Colon (tissue), 2 donors: ENCODE results near the gene IPO4.
"Not testable (repeated sequence)": the region's sequence is repeated elsewhere in the genome, so short reads cannot be mapped to it uniquely, and the experiment has no call there.

Experiments
- FAIRE-seq: peaks from 2 replicates; lab custom pipeline; 2012; peaks lifted over from hg19 to GRCh38; lab: Jason Lieb, UNC
- donor health status: control.
- donor health status: control.

Gene IPO4

DNA sequence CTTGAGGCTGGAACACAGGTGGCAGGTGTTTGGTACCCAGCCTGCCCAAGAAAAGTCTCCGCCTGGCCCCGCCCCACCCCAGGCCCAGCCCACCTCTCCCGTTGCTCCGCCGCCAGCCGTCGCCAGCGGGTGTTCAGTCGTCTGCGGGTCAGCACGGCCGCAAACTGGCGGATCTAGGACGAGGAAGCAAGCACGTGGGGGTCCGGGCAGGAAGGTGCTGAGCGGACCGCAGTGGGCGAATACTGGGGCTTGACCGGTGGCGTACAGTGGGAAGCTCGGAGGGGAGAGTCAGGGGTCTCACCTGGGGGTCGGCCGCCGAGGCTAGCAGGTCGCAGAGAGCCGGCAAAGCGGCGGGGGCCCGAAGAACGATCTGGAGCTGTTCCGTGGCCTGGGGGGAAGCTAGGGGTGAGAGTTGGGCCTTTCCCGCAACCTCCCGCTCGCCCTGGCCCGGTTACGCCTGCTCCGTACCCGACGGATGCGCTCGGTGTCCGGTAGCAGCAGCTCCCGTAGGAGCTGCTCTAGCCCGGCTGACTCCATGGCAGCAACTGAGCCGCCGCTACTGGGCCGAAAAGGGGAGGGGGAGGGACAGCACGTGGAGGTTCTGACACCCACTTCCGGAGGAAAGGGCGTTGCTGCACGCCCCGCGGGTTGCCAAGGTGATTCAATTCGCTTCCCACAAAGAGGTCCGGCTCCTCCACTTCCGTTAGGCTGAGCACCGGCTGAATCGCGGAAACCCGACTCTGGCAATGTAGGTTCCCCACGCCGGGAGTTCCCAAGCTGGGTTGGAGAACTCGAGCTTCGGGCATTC is at the start of gene IPO4:
IPO4 (minus strand) TSS at position 566 of the 808 bp plus-strand sequence; CDS start at position 537, 29 bp downstream.
- FAIRE-seq = no peak

GRCh38 chr14:24238123-24238522 is 49.5 kb upstream of the IPO4 start:
- FAIRE-seq = no peak

DNA sequence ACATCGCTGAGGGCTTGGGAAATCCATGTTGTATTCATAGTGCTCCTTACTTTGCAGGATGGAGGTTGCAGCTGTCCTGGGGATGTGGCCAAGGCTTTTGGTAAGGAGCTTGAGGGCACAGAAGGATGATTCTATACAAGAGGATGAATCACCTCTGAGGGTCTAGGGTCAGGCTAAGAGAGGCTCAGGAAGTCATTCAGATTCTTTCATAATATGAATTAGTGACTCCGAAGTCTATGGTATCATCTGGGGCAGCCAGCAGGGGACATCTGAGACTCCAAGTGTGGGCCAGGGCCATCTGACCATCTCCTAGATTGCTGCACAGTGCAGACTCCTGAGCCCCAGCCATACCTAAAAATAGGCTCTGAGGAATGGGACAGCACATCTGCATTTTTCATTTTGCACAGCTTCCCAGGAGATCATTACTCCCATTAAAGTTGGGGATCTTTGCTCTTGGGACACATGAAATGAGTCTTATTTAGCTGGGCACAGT is 48.9 kb upstream of the IPO4 start:
- FAIRE-seq = no peak

DNA sequence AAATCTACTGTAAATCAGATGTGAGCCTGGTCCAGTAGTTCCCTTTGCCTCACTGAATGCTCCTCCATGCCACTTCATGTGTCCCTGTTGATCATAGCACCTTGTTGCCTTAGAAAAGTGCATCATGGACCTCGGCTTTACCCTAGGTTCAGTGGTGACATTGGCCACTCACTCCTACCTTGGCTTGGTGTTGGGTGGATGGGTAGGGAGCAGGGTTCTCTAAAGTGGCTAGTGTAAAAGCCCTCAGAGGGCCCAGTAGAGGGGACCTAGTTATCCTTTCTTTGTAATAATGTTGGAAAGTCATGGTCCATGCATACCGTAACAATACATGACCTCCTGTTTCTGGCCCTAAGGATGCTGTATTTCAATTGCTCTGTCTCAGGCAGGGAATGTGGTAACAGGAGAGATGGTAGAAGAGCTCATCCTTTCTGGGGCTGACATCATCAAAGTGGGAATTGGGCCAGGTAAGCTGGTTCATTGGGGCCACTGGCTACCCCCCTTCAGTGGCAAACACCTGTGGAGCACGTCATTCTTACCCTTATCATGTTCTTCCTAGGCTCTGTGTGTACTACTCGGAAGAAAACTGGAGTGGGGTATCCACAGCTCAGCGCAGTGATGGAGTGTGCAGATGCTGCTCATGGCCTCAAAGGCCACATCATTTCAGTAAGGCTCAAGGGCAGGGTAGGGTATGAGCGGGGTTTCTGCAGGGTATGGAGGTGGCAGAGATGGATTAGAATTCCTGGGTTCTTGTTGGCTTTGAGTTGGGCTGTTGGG is 48.3 kb upstream of the IPO4 start:
- FAIRE-seq = no peak

GRCh38 chr14:24235804-24236688 is 47.4 kb upstream of the IPO4 start:
- FAIRE-seq = no peak

- no peak for FAIRE-seq
Observed at GRCh38 chr14:24234095-24235005, 45.7 kb upstream of the IPO4 start.

DNA sequence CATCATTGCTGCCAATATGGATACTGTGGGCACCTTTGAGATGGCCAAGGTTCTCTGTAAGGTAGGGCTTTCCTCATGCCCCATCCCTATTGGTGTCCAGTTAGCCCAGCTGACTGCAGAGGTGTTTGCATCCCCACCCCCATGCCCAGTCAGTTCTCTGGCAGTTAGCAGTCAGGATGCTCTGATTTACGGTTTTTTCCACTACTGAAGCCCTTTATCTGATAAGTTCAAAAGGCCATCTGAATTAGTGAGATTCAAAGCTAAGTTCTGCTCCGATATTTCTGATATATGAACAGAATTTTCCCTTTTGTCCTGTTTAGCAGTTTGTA is 44.9 kb upstream of the IPO4 start:
- FAIRE-seq = no peak

GRCh38 chr14:24232645-24233537 is 44.3 kb upstream of the IPO4 start, which contains the start of gene GMPR2:
Gene GMPR2, plus strand, starts transcription at chr14:24232929. Its CDS starts 325 bp downstream, at chr14:24233254.
- no peak for FAIRE-seq

- no peak for FAIRE-seq
Observed at GRCh38 chr14:24232121-24232644, 43.6 kb upstream of the IPO4 start, which contains the start of gene NEDD8. Gene NEDD8, minus strand, starts transcription at chr14:24232367. Its CDS starts 100 bp downstream, at chr14:24232267.

- FAIRE-seq = no peak
Observed at GRCh38 chr14:24231263-24232120, 42.9 kb upstream of the IPO4 start.

GRCh38 chr14:24228902-24229301 is 40.3 kb upstream of the IPO4 start:
- no peak for FAIRE-seq

DNA sequence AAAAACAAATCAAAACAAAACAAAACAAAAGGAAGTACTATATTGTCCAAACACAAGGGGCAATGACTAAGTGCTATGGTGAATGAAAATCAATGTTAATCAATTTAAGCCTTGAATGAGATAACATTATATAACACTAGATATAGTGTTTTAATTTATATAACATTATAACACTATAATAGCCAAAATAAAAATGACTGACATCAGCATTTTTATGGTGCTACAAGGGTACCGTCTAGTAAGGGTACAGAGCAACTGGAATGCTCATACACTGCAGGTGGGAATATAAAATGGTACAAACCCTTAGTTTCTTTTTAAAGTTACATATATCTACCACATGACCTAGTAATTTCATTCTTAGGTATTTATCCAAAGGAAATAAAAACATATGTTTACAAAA is 37.9 kb upstream of the IPO4 start:
- no peak for FAIRE-seq

DNA sequence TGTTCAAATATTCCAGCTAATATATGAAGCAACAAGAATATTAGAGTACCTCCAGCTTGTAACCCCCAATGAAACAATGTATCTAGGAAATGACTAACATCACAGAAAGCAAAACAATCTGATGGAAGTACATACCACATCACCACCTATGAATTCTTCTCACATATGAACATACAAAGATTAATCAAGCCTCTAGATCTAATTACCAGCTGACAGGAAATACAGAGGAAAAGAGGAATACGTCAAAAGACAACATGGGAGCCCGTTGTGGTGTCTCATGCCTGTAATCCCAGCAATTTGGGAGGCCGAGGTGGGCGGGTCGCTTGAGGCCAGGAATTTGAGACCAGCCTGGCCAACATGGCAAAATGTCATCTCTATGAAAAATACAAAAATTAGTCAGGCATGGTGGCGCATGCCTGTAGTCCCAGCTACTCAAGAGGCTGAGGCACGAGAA is 36.0 kb upstream of the IPO4 start:
- no peak for FAIRE-seq

GRCh38 chr14:24222987-24223386 is 34.4 kb upstream of the IPO4 start:
- not testable (repeated sequence) for FAIRE-seq

DNA sequence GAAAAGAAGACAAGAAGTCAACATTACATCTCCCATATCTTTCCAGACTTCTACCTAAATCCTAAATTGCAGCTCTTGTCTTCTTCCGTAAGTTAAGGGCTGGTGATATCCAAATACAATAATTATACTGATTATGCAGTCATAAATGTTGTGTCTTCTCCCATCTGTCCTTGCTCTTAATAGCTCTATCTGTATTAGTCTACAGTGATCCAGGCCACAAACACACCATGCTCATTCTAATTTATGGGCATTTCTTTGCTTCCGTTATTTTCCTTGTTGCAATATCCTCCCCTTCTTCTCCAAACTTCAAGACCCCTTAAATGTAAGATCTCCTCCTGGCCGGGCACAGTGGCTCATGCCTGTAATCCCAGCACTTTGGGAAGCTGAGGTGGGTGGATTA is 30.9 kb upstream of the IPO4 start:
- no peak for FAIRE-seq

DNA sequence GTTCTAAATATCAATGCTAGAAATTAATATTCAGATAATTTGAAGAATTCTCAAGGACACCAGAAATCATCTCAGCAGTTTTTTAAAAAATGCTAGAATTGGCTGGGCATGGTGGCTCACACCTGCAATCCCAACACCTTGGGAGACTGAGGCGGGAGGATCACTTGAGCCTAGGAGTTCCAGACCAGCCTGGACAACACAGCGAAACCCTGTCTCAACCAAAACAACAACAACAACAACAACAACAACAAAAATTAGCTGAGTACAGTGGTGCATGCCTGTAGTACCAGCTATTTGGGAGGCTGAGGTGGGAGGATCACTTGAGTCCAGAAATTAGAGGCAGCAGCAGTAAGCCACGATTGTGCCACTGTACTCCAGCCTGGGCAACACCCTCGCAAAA is 30.5 kb upstream of the IPO4 start:
- FAIRE-seq = no peak

- not testable (repeated sequence) for FAIRE-seq
Observed at GRCh38 chr14:24216876-24217275, 28.3 kb upstream of the IPO4 start.

DNA sequence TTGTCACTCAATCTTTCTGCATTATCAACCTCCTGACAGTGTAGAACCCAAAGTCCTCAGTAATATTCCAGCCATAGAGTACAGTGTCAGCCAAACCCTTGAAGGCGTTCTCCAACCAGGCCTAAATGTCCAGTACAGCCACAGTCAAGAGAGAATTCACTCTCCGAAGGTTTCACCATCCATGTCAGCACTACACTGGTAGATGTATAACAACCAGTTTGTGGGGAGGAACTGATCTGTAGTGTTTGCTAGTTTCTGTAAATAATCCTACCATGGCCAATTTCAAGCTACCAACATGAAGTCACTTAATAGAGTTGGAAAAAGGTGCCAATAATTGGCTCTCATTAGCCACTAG is 27.7 kb upstream of the IPO4 start:
- no peak for FAIRE-seq
